ENCODE data around the gene PLA2G2A.

- TF ChIP-seq EZH2 (IDR thresholded peaks at IDR 0.05; ENCODE audit: borderline replicate concordance, insufficient read depth, low read depth, low read length, poor library complexity, severe bottlenecking) (no peak), CTCF (IDR thresholded peaks at IDR 0.05) (no peak)
These were observed 33.5 kb downstream of the PLA2G2A start for GRCh38 chr1:19945914-19946313.

Data from B cell (primary cell).